Astrocyte (in vitro differentiated cells and primary cell): ENCODE measurements around the gene STK32B.

Source experiments
- EZH2 ChIP-seq: IDR thresholded peaks from 2 replicates; pipeline ENCODE4 v1.6.1; 2012; ENCODE audit warnings: mild to moderate bottlenecking, low read length, inconsistent platforms; ENCODE audit not compliant: insufficient read depth
- TF ChIP-seq, protein P1 (sequence below): IDR thresholded peaks from 2 replicates; pipeline ENCODE4 v1.5.1; 2011; ENCODE audit warnings: low read depth, mild to moderate bottlenecking, inconsistent platforms, low read length, moderate library complexity; ENCODE audit not compliant: insufficient read depth

DNA sequence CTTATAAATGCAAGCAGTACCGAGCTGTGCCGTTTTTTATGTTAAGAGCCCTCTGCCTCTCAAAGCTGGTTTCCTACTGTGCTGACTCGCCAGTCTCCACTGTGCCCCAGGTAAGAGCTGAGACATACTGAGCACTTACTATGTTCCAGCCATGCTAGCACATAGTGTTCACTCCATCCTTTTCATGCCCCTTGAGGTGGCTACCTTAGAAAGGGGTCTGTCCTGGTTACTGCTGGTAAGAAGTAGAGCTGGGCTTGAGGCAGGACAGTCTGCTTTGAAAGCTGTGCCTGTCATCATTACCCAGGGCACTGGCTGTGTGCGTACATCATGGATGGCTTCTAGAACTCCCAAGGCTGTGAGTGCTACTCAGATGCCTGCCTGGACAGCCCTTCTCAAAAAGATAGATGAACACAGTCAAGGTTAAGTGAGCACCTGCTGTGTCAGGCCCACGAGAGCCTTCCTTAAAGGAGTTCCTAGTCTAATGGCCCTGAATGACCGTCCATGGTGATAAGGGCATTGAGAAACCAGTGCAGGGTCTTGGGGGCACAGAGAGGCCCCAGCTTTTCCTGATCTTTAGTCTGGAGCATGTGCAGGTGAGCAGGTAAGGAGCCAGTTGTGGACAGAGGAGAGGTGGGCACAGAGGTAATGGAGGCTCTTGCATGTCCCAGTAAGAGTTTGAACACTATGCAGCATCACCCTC lies 1.6 kb downstream of the STK32B start:
- TF ChIP-seq, protein P1, sequence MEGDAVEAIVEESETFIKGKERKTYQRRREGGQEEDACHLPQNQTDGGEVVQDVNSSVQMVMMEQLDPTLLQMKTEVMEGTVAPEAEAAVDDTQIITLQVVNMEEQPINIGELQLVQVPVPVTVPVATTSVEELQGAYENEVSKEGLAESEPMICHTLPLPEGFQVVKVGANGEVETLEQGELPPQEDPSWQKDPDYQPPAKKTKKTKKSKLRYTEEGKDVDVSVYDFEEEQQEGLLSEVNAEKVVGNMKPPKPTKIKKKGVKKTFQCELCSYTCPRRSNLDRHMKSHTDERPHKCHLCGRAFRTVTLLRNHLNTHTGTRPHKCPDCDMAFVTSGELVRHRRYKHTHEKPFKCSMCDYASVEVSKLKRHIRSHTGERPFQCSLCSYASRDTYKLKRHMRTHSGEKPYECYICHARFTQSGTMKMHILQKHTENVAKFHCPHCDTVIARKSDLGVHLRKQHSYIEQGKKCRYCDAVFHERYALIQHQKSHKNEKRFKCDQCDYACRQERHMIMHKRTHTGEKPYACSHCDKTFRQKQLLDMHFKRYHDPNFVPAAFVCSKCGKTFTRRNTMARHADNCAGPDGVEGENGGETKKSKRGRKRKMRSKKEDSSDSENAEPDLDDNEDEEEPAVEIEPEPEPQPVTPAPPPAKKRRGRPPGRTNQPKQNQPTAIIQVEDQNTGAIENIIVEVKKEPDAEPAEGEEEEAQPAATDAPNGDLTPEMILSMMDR, result no peak
- no peak for TF ChIP-seq EZH2
